Neural progenitor cell (in vitro differentiated cells): ENCODE results near the gene NPSR1.

ENCODE experiments used
- CTCF ChIP-seq: fragments of 200-600 bp; sonication (generic); IDR thresholded peaks from 2 replicates; pipeline ENCODE4 v1.5.1; 2017; ENCODE audit warnings: antibody characterized with exemption, mild to moderate bottlenecking
- EZH2 ChIP-seq: fragments of 200-600 bp; sonication (generic); IDR thresholded peaks from 2 replicates; pipeline ENCODE4 v1.6.1; 2017; ENCODE audit warnings: antibody characterized with exemption, mild to moderate bottlenecking, moderate library complexity
- EZH2phosphoT487 ChIP-seq: fragments of 200-600 bp; sonication (generic); IDR thresholded peaks from 2 replicates; pipeline ENCODE4 v1.6.1; 2017; ENCODE audit warnings: antibody characterized with exemption

GRCh38 chr7:34849986-34850385 is 192.0 kb downstream of the NPSR1 start:
- TF ChIP-seq CTCF (no peak), EZH2 (no peak), EZH2phosphoT487 (no peak)
